GM13977 (cell line): ENCODE data around the gene GIPC2.
A peak's percentile ranks its signal among the peaks of the same experiment; 100 is the strongest.
"Not testable (repeated sequence)": the region's sequence is repeated elsewhere in the genome, so short reads cannot be mapped to it uniquely, and the experiment has no call there.

Experiments used
- DNase-seq: peaks from one replicate; pipeline ENCODE4 v3.0.0; 2012; ENCODE audit warnings: low spot score
- in situ Hi-C: fragments of 300-500 bp; cut with MboI; formaldehyde crosslinking; loops from one replicate; pipeline ENCODE4 v1.12.0; 2022; ENCODE audit warnings: low sequenced_read_pairs, low pct_unique_long_range_greater_than_20kb, mixed read lengths, inconsistent platforms; ENCODE audit not compliant: unreplicated experiment
- TF ChIP-seq, protein P1 (sequence below): IDR thresholded peaks from 2 replicates; pipeline ENCODE4 v1.5.1; 2012; ENCODE audit warnings: mild to moderate bottlenecking, control low read depth; ENCODE audit not compliant: insufficient read depth; ENCODE audit errors: extremely low read depth, missing control alignments

Gene GIPC2, protein sequence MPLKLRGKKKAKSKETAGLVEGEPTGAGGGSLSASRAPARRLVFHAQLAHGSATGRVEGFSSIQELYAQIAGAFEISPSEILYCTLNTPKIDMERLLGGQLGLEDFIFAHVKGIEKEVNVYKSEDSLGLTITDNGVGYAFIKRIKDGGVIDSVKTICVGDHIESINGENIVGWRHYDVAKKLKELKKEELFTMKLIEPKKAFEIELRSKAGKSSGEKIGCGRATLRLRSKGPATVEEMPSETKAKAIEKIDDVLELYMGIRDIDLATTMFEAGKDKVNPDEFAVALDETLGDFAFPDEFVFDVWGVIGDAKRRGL

DNA sequence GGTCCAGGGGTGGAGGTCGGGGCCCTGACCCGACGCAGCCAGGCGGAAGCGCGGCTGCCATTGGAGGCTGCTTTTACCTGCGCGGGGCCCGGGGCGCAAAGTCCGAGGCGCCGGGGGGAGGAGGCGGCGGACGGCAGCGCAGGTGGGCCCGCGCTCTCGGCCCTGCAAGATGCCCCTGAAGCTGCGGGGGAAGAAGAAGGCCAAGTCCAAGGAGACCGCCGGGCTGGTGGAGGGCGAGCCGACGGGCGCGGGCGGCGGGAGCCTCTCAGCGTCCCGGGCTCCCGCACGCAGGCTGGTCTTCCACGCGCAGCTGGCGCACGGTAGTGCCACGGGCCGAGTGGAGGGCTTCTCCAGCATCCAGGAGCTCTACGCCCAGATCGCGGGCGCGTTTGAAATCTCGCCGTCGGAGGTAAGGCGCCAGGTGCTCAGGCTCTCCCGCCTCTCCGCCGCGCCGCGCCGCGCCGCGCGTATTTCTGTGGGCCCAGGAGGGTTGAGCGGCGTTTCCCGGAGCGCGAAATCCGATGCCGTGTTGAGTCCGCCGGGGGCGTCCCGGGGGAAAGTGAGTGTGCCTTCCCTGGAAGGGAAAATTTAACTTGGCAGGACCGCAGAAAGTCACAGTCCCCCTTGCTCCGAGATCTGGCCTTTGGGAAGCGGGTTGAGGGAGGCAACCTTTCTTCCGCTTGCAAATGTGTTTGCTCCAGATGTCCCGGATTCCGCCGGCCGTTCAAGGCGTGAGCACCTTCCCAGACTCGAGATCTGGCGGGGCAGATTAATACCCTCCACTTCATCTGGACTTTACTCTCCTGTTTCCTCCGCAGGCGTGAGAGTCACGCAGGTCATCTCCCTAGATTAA, at the start of gene GIPC2:
TSS of gene GIPC2 (plus strand) at position 41 of the 853 bp plus-strand sequence. CDS start at position 170, 129 bp downstream.
- in situ Hi-C loops: no loop called here
- TF ChIP-seq, protein P1, sequence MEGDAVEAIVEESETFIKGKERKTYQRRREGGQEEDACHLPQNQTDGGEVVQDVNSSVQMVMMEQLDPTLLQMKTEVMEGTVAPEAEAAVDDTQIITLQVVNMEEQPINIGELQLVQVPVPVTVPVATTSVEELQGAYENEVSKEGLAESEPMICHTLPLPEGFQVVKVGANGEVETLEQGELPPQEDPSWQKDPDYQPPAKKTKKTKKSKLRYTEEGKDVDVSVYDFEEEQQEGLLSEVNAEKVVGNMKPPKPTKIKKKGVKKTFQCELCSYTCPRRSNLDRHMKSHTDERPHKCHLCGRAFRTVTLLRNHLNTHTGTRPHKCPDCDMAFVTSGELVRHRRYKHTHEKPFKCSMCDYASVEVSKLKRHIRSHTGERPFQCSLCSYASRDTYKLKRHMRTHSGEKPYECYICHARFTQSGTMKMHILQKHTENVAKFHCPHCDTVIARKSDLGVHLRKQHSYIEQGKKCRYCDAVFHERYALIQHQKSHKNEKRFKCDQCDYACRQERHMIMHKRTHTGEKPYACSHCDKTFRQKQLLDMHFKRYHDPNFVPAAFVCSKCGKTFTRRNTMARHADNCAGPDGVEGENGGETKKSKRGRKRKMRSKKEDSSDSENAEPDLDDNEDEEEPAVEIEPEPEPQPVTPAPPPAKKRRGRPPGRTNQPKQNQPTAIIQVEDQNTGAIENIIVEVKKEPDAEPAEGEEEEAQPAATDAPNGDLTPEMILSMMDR: no peak
- peak; percentile 40 for DNase-seq

DNA sequence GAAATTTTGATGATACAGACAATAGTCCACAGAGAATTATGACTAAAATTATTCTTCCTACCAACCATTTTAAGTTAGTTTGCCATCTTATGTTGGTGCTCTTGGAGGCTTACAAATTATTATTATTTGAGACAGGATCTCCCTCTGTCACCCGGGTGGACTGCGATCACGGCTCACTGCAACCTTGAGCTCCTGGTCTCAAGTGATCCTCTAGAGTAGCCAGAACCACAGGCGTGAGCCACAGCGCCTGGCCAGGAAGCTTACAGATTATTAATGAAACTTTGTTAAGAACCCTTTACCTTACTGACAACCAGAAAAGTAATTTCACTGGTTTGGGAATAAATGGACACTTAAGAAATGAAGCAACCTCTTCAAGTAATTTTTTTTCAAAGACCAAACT, 49.0 kb upstream of the GIPC2 start:
- no peak for DNase-seq
- in situ Hi-C loops: no loop called here
- TF ChIP-seq, protein P1: no peak

DNA sequence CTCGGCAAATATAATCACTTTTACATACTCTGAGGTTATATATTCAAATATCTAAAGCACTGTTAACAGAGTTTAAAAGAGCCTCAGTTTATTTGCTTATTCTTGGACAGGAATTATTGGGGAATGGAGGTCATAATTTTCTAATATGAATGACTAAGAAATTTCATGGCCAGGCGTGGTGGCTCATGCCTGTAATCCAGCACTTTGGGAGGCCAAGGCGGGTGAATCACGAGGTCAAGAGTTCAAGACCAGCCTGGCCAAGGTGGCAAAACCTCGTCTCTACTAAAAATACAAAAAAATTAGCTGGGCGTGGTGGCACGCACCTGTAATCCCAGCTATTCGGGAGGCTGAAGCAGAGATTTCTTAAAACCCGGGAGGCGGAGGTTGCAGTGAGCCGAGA, 45.2 kb upstream of the GIPC2 start:
- DNase-seq, in situ Hi-C loops: not testable (repeated sequence)

DNA sequence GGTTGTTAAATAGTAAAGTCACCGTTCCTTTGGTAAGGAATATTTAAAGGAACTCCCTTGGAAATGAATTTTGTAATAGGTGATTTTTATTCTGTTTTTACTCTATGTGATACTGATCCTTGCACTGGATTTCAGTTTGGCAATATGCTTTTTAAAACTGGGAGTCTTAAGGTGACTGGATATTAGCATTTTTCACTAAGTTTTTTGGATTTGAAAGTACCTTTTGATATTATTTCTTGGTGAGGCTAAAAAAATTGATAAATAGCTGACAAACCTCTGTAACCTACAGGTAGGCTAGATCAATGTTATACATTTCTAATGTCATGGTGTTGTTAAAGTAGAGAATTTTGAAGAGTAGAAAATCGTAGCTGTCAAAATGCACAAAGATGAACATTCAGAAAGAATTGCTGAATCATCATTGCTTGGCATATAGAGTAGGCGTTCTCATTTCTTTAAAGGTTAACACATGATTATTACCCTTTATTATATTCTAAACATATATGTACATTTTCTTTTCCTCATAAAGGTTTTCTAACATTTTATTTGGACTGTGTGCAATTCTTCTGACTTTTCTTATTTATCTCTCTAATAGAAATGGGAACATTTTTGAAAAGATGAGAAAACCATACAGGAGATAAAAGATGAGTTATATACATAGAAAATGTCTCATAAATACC, 42.6 kb upstream of the GIPC2 start:
- TF ChIP-seq, protein P1: no peak
- DNase-seq: no peak
- in situ Hi-C loops: no loop called here

DNA sequence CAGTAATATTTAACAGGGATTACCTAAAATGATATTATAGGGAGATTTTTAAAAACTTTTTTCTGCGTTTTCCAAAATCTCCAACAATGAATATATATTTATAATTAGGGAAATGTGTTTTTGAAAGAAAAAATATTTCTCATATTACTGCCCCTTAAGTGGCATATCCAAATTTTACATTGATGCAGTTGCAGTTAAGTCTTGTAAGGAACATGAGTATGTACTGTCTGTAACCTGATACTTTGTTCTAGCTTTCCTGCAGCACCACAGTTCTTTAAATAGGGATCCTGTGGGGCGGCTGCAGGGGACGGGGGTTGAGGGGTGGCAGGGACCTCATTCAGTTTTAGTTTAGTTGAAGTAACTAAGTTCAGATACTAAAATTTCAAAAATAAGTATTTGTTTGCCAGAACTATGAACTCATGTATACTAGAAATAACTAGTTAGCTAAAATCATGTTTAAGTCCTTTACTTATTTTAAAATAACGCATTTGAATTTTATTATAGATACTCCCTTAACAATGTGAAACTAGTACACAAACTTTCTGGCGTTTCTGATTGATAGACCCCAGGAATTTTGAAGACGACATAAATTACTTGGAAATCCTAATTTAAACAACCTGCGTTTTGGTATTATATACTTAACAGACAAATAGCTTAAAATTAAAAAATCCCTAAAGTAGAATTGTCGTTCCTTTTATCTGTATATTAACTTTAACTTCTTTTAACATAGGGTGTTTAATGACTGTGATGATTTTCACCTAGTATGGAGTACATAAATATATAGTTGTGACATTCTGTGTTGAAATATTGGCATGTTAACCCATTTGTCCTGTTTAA, 41.7 kb upstream of the GIPC2 start:
- DNase-seq: peak; percentile 39
- TF ChIP-seq, protein P1: no peak
- in situ Hi-C loops: no loop called here

DNA sequence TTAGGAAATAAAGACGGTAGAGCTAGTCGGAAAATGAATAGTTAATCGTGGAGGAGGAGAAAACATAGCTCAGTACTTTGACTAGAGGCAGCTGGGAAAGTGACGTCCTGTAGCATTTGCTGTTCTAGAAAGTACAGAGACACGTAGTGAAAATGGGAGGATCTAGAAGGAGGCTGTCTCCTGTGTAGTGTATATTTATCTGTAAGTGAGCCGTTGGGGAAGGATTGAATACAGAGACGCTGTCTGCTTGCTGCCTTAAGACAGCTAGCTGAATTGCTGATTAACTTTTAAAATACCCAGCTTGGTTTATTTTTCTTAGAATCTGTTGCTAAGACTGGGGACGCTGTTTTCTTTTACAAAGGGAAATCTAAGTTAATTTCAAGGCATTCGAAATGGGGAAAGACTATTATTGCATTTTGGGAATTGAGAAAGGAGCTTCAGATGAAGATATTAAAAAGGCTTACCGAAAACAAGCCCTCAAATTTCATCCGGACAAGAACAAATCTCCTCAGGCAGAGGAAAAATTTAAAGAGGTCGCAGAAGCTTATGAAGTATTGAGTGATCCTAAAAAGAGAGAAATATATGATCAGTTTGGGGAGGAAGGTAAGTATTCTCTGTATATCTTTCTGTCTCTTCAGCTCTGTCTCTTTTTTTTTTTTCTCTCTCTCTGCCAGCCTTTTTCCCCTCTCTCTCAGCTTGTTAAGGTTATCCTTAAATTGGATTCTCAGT, 40.9 kb upstream of the GIPC2 start, which contains the start of gene DNAJB4:
TSS of gene DNAJB4 (plus strand) at position 221 of the 729 bp plus-strand sequence. CDS start at position 393, 172 bp downstream.
- TF ChIP-seq, protein P1: no peak
- peak; percentile 77 for DNase-seq
- in situ Hi-C loops: no loop called here
